HEK293 (cell line): ENCODE measurements around the gene CNN2.

Experiments used
- CTCF ChIA-PET: fragments of 350-600 bp; formaldehyde crosslinking; extraction: SDS; loops from one replicate; lab custom pipeline; 2021; ENCODE audit warnings: antibody characterized with exemption; lab: Yijun Ruan, JAX
- POLR2A ChIA-PET: fragments of 300-600 bp; formaldehyde crosslinking; extraction: SDS; loops from one replicate; lab custom pipeline; 2020; ENCODE audit warnings: antibody characterized with exemption, inconsistent platforms; lab: Yijun Ruan, JAX
- H3K27ac ChIP-seq: fragments of 200-500 bp; sonication (Bioruptor generic); 2 replicates; pipeline ENCODE4 v1.5.1; 2014; ENCODE audit warnings: low read depth, low read length, control low read depth, inconsistent platforms; ENCODE audit errors: extremely low read depth
- H3K36me3 ChIP-seq, 2 experiments: fragments of 200-500 bp in 1 of 2; sonication (Bioruptor generic) in 1 of 2; 1 replicate in 1 of 2; 2 replicates in 1 of 2; pipeline ENCODE4 v1.5.1; 2014 to 2017; ENCODE audit warnings: inconsistent platforms in 2 of 2, low read length in 2 of 2; ENCODE audit not compliant: control insufficient read depth in 2 of 2, insufficient read depth in 1 of 2
- H3K4me1 ChIP-seq: fragments of 200-500 bp; sonication (Bioruptor generic); 2 replicates; pipeline ENCODE4 v1.5.1; 2014; ENCODE audit warnings: mild to moderate bottlenecking, low read length, inconsistent platforms; ENCODE audit not compliant: control insufficient read depth, insufficient read depth
- H3K4me3 ChIP-seq: 2 replicates; pipeline ENCODE4 v1.5.1; 2011; ENCODE audit warnings: low read depth, mild to moderate bottlenecking, control low read depth, low read length, moderate library complexity
- H3K9me3 ChIP-seq: fragments of 200-500 bp; sonication (Bioruptor generic); 2 replicates; pipeline ENCODE4 v1.5.1; 2014; ENCODE audit warnings: low read depth, low read length, inconsistent platforms; ENCODE audit not compliant: control insufficient read depth, insufficient read depth
- EGR2 ChIP-seq: fragments of 450-650 bp; formaldehyde crosslinking; IDR thresholded peaks from 2 replicates; pipeline ENCODE4 v1.5.1; 2016; ENCODE audit warnings: low read depth, missing biosample characterization, missing genetic modification characterization
- HOXA7 ChIP-seq: sonication (generic); formaldehyde crosslinking; IDR thresholded peaks from 2 replicates; pipeline ENCODE4 v1.8.1; 2022; ENCODE audit warnings: missing genetic modification reagents, borderline replicate concordance
- KLF1 ChIP-seq: fragments of 450-650 bp; formaldehyde crosslinking; IDR thresholded peaks from 2 replicates; pipeline ENCODE4 v1.5.1; 2016; ENCODE audit warnings: missing biosample characterization, missing genetic modification characterization
- PATZ1 ChIP-seq: fragments of 450-650 bp; formaldehyde crosslinking; IDR thresholded peaks from 2 replicates; pipeline ENCODE4 v1.5.1; 2016; ENCODE audit warnings: missing biosample characterization, missing genetic modification characterization
- PRDM2 ChIP-seq: fragments of 450-650 bp; formaldehyde crosslinking; IDR thresholded peaks from 2 replicates; pipeline ENCODE4 v1.5.1; 2016; ENCODE audit warnings: missing biosample characterization, missing genetic modification characterization, borderline replicate concordance
- SCRT1 ChIP-seq: fragments of 450-650 bp; formaldehyde crosslinking; IDR thresholded peaks from 2 replicates; pipeline ENCODE4 v1.5.1; 2016; ENCODE audit warnings: missing biosample characterization, missing genetic modification characterization, borderline replicate concordance
- SCRT2 ChIP-seq: fragments of 450-650 bp; formaldehyde crosslinking; IDR thresholded peaks from 2 replicates; pipeline ENCODE4 v1.5.1; 2016; ENCODE audit warnings: missing biosample characterization, missing genetic modification characterization
- SETDB1 ChIP-seq: IDR thresholded peaks from one replicate; pipeline ENCODE4 v1.6.1; 2017; ENCODE audit warnings: mild to moderate bottlenecking, low read length, moderate library complexity, mixed read lengths; ENCODE audit not compliant: insufficient read length
- ZIC2 ChIP-seq: fragments of 450-650 bp; formaldehyde crosslinking; IDR thresholded peaks from 2 replicates; pipeline ENCODE4 v1.5.1; 2016; ENCODE audit warnings: missing biosample characterization, missing genetic modification characterization
- ZNF223 ChIP-seq: fragments of 450-650 bp; formaldehyde crosslinking; IDR thresholded peaks from 2 replicates; pipeline ENCODE4 v1.5.1; 2016; ENCODE audit warnings: missing biosample characterization, missing genetic modification characterization
- ZNF248 ChIP-seq: fragments of 450-650 bp; formaldehyde crosslinking; IDR thresholded peaks from 2 replicates; pipeline ENCODE4 v1.5.1; 2017; ENCODE audit warnings: missing biosample characterization, missing genetic modification characterization
- ZNF501 ChIP-seq: fragments of 450-650 bp; formaldehyde crosslinking; IDR thresholded peaks from 2 replicates; pipeline ENCODE4 v1.5.1; 2016; ENCODE audit warnings: missing biosample characterization, missing genetic modification characterization
- ZNF600 ChIP-seq: fragments of 450-650 bp; formaldehyde crosslinking; IDR thresholded peaks from 2 replicates; pipeline ENCODE4 v1.5.1; 2016; ENCODE audit warnings: missing biosample characterization, missing genetic modification characterization
- ZNF670 ChIP-seq: fragments of 450-650 bp; formaldehyde crosslinking; IDR thresholded peaks from 2 replicates; pipeline ENCODE4 v1.5.1; 2016; ENCODE audit warnings: missing biosample characterization, missing genetic modification characterization, low read depth
- ZNF707 ChIP-seq: fragments of 450-650 bp; formaldehyde crosslinking; IDR thresholded peaks from 2 replicates; pipeline ENCODE4 v1.5.1; 2016; ENCODE audit warnings: missing biosample characterization, missing genetic modification characterization
- ZNF747 ChIP-seq: fragments of 450-650 bp; formaldehyde crosslinking; IDR thresholded peaks from 2 replicates; pipeline ENCODE4 v1.5.1; 2016; ENCODE audit warnings: missing biosample characterization, missing genetic modification characterization
- ZNF768 ChIP-seq: fragments of 450-650 bp; formaldehyde crosslinking; IDR thresholded peaks from 2 replicates; pipeline ENCODE4 v1.5.1; 2018; ENCODE audit warnings: missing biosample characterization, mild to moderate bottlenecking, missing genetic modification characterization
- ZSCAN16 ChIP-seq: fragments of 450-650 bp; formaldehyde crosslinking; IDR thresholded peaks from 2 replicates; pipeline ENCODE4 v1.5.1; 2016; ENCODE audit warnings: missing biosample characterization, missing genetic modification characterization

Gene CNN2

GRCh38 chr19:1086613-1087012, 60.2 kb downstream of the CNN2 start:
- ChIA-PET CTCF (interaction anchor here (0.7 to 1.6 kb wide), 2 partner anchors 27 to 95 kb away, joined by 3 read pairs; no protein-coding TSS in a partner anchor), POLR2A (interaction anchor here (0.7 to 2.9 kb wide), 8 partner anchors 8 to 183 kb away, joined by 3 to 18 read pairs (median 4); partner anchors contain the start of genes ABCA7, CIRBP, CNN2 and GPX4)
- H3K27ac ChIP-seq: no peak overlapping the region
- no peak for TF ChIP-seq SCRT1 (tag by site-specific recombination)
- TF ChIP-seq ZNF223 (tag by site-specific recombination): no peak
- TF ChIP-seq ZNF707 (tag by site-specific recombination): no peak
- no peak for TF ChIP-seq ZNF670 (tag by site-specific recombination)
- TF ChIP-seq SETDB1: no peak
- TF ChIP-seq ZNF768 (tag by site-specific recombination): no peak
- no peak for TF ChIP-seq ZNF248
- no peak for TF ChIP-seq PRDM2 (tag by site-specific recombination)
- TF ChIP-seq ZSCAN16 (tag by site-specific recombination): no peak
- no peak for TF ChIP-seq ZNF747 (tag by site-specific recombination)
- TF ChIP-seq ZNF501: no peak
- no peak overlapping the region for H3K4me3 ChIP-seq
- peaks cover 0 to 44% of the 10 kb centered on the region in 2 experiments; a peak in 1 of 3 replicates for H3K36me3 ChIP-seq
- H3K9me3 ChIP-seq: no peaks in the 10 kb centered on the region
- H3K4me1 ChIP-seq: no peaks in the 10 kb centered on the region

- no peak overlapping the region for H3K4me3 ChIP-seq
- CTCF ChIA-PET: no interaction called here
- H3K4me1 ChIP-seq: no peaks in the 10 kb centered on the region
- H3K9me3 ChIP-seq: no peaks in the 10 kb centered on the region
- TF ChIP-seq ZNF223 (tag by site-specific recombination): no peak
- TF ChIP-seq KLF1 (tag by site-specific recombination): peak; percentile 8; the same call in 1 of the 2 replicates
- 0 out of 2 replicates have a peak, but pooled peaks have one; percentile 28 for TF ChIP-seq ZNF600 (tag by site-specific recombination)
- no peak for TF ChIP-seq HOXA7
- TF ChIP-seq EGR2 (tag by site-specific recombination): no peak
- TF ChIP-seq, all 188 proteins: peak for 2
- Histone ChIP-seq H3K27ac (no peak overlapping the region), H3K36me3 (peaks cover 6 to 53% of the 10 kb centered on the region in 2 experiments; a peak in 2 of 3 replicates)
- POLR2A ChIA-PET: interaction anchor here (0.5 to 1.3 kb wide), 2 partner anchors 57 to 61 kb away, joined by 4 to 5 read pairs; partner anchors contain the start of gene CNN2
These were observed 61.5 kb downstream of the CNN2 start for GRCh38 chr19:1087813-1088415.

- Histone ChIP-seq H3K9me3 (no peaks in the 10 kb centered on the region), H3K4me1 (no peaks in the 10 kb centered on the region), H3K4me3 (no peak overlapping the region), H3K27ac (no peak overlapping the region), H3K36me3 (peaks cover 12 to 59% of the 10 kb centered on the region in 2 experiments; a peak in 2 of 3 replicates)
- POLR2A ChIA-PET: no interaction called here
- CTCF ChIA-PET: no interaction called here
- 0 out of 2 replicates have a peak, but pooled peaks have one; percentile 7 for TF ChIP-seq ZIC2 (tag by site-specific recombination)
- TF ChIP-seq SCRT2 (tag by site-specific recombination): peak; percentile 49; the same call in 1 of the 2 replicates
- no peak for TF ChIP-seq ZNF747 (tag by site-specific recombination)
- TF ChIP-seq PATZ1 (tag by site-specific recombination): 0 out of 2 replicates have a peak, but pooled peaks have one; percentile 25
These were observed 62.1 kb downstream of the CNN2 start for GRCh38 chr19:1088416-1089010.
